SK-MEL-5 (cell line): ENCODE measurements around the gene HSD11B1L. TPM values are rescaled to one million over a fixed set of nuclear protein-coding genes. Genes with fewer than 3 reads are reported as not detected.

ENCODE experiments used
- DNase-seq: peaks from one replicate; pipeline ENCODE4 v3.0.0-alpha.2; 2016; ENCODE audit warnings: low read depth, low spot score
- in situ Hi-C: cut with HindIII; loops from 2 replicates; pipeline ENCODE4 v1.10.0; 2016; ENCODE audit warnings: low sequenced_read_pairs, high pct_unique_total_duplicates, low pct_unique_long_range_greater_than_20kb
- polyA plus RNA-seq, 2 experiments: library from polyadenylated mRNA; depleted of rRNA; stranded (reverse); fragments of >200 nt; gene quantifications; 2 replicates each; pipeline ENCODE4 v1.2.3, GENCODE V29; 2015
- total RNA-seq: library from RNA; depleted of rRNA; stranded (reverse); fragments of >200 nt; shearing (Covaris generic); gene quantifications from 2 replicates; pipeline ENCODE4 v1.2.3, GENCODE V29; 2014; rRNA removed

HSD11B1L gene, protein sequence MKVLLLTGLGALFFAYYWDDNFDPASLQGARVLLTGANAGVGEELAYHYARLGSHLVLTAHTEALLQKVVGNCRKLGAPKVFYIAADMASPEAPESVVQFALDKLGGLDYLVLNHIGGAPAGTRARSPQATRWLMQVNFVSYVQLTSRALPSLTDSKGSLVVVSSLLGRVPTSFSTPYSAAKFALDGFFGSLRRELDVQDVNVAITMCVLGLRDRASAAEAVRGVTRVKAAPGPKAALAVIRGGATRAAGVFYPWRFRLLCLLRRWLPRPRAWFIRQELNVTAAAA
- 4.4 and 5.5 TPM in 2 replicates for total RNA-seq
- 10.2 and 10.6 TPM in 2 replicates for polyA plus RNA-seq (2015; cell fraction: cytosol; rRNA removed)
- 9.6 and 16.3 TPM in 2 replicates for polyA plus RNA-seq (2015; cell fraction: nucleus; rRNA removed)

GRCh38 chr19:5680437-5681368 lies at the start of gene HSD11B1L, which contains the start of gene MICOS13:
TSS of gene HSD11B1L (plus strand) at chr19:5681027. CDS start at chr19:5684833, 3,806 bp downstream.
TSS of gene MICOS13 (minus strand) at chr19:5680516. CDS start at chr19:5680486, 30 bp downstream.
- peak; percentile 98 for DNase-seq
- in situ Hi-C loops = no loop called here

DNA sequence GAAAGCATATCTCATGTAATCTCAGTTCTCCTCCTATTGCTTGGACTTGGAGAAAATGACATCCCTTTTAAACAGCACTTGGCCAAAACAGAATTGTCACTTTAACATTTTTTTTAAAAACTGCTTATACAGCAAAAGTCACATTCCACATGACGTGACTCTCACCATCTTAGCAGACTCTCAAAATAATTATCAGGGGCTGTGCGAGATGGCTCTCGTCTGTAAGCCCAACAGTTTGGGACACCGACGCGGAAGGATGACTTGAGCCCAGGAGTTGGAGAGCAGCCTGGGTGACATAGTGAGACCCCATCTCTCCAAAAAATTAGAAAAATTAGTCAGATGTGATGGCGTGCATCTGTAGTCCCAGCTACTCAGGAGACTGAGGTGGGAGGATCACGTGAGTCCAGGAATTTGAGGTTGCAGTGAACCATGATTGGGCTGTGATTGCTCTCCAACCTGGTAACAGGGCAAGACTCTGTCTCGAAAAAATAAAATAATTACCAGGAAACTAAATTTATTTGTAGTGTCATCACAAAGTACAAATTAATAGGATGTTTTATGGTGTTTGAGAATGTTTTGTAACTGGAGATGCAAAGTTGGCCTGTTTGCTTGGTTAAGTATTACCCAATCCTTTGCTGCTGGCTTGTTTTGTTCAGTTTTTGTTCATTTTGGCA lies 49.1 kb upstream of the HSD11B1L start:
- no peak for DNase-seq
- in situ Hi-C loops = no loop called here

GRCh38 chr19:5632241-5632612 lies 48.6 kb upstream of the HSD11B1L start:
- no peak for DNase-seq
- in situ Hi-C loops = no loop called here

GRCh38 chr19:5632657-5633056 lies 48.2 kb upstream of the HSD11B1L start:
- no peak for DNase-seq
- in situ Hi-C loops = no loop called here

GRCh38 chr19:5635427-5635826 lies 45.4 kb upstream of the HSD11B1L start:
- no peak for DNase-seq
- in situ Hi-C loops = no loop called here

GRCh38 chr19:5637971-5638370 lies 42.9 kb upstream of the HSD11B1L start:
- DNase-seq = no peak
- in situ Hi-C loops = no loop called here

- in situ Hi-C loops = no loop called here
- DNase-seq = no peak
Measured at GRCh38 chr19:5641171-5641570, 39.7 kb upstream of the HSD11B1L start.

DNA sequence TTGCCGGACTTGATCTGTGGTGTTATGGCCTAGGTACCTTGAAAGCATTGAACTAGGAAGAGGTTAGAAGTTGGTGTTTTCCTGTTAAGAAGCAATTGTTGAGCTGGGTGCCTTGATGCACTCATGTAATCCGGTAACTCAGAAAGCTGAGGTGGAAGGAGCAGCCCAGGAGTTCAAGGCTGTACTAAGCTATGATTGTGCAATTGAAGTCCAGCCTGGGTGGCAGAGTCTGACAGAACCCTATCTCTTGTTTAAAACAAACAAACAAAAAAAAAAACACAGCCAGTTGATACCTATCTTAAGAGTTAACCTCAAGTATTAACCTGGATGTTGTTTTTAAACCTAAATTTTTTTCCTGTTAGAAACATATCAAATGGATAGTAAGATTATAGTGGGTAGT lies 38.6 kb upstream of the HSD11B1L start:
- in situ Hi-C loops = no loop called here
- no peak for DNase-seq

GRCh38 chr19:5643060-5643459 lies 37.8 kb upstream of the HSD11B1L start:
- in situ Hi-C loops = no loop called here
- no peak for DNase-seq

GRCh38 chr19:5644037-5644436 lies 36.8 kb upstream of the HSD11B1L start:
- in situ Hi-C loops = no loop called here

GRCh38 chr19:5645409-5645808 lies 35.4 kb upstream of the HSD11B1L start:
- in situ Hi-C loops = no loop called here

More at GRCh38 chr19:5644037-5644436, 36.8 kb upstream of the HSD11B1L start:
- no peak for DNase-seq

DNA sequence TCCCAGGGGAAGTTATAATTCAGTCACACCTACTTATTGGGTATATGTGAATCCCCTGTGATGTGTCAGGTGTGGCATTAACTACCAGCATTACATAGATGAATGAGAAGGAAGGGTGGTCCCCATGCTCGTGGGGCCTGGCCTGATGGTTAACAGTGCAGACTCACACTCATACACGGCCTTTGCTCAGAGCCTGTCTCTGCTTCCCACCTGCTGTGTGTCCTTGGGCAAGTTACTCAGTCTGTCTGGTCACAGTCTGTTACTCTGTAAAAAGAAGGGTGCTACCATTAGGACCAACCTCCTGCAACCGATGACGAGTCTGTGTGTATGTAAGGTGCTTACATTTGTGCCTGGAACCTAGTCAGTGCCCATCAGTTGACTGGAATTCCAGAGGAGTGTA lies 34.1 kb upstream of the HSD11B1L start:
- in situ Hi-C loops = no loop called here
- DNase-seq = no peak

More at GRCh38 chr19:5645409-5645808, 35.4 kb upstream of the HSD11B1L start:
- no peak for DNase-seq

GRCh38 chr19:5648464-5648863 lies 32.4 kb upstream of the HSD11B1L start:
- in situ Hi-C loops = no loop called here
- DNase-seq = no peak

GRCh38 chr19:5651361-5651760 lies 29.5 kb upstream of the HSD11B1L start:
- in situ Hi-C loops = no loop called here
- no peak for DNase-seq

DNA sequence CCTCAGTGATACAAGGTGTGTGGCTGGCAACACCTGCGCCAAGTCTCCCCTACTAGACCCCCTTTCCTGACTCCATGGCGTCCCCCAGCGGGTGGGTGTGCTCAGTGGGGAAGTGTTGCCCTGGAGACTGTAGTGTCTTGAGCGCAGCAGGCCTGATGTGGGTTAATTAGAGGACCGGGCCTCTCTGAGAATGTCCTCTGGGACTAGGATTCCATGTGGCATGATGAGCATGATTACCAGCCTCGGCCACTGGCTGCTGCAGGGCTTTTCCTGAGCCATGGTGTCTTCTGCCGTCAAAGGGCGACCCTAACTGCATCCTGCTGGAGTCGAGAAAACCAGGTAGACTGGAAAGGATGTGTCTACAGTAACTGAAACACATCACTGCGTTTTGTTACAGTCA lies 28.6 kb upstream of the HSD11B1L start:
- DNase-seq = no peak
- in situ Hi-C loops = no loop called here

DNA sequence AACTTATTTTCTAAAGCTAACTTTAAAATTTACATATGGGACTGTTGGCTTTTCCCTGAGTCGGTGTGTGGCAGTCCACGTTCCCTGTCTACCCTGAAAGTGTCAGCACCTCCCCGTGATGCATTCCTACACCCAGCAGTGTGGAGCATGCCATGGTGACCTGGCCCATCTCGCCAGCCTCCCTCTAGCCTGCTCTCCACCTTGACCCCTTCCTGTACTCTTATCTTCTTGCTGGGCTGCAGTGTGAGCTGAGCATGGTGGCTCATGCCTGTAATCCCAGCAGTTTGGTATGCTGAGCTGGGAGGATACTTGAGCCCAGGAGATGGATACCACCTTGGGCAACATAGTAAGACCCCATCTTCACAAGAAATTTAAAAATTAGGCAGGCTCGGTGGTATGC lies 25.9 kb upstream of the HSD11B1L start:
- in situ Hi-C loops = no loop called here
- no peak for DNase-seq

- in situ Hi-C loops = no loop called here
- no peak for DNase-seq
Measured at GRCh38 chr19:5655412-5655811, 25.4 kb upstream of the HSD11B1L start.

- no peak for DNase-seq
- in situ Hi-C loops = no loop called here
Measured at GRCh38 chr19:5661483-5661882, 19.3 kb upstream of the HSD11B1L start.
